Right renal cortex interstitium (tissue), 3 donors: ENCODE data around the gene CNTNAP5. TPM values are rescaled to one million over a fixed set of nuclear protein-coding genes. Genes with fewer than 3 reads are reported as not detected.

Source experiments
- DNase-seq, 3 donors: peaks; one replicate each; pipeline ENCODE4 v3.0.0-alpha.2; 2013; ENCODE audit warnings: low read depth in 3 of 3, low spot score in 2 of 3
- polyA plus RNA-seq, 3 donors: library from polyadenylated mRNA; unstranded; fragments of 120-200 nt; gene quantifications; one replicate each; pipeline ENCODE4 v1.2.1, GENCODE V29; 2013; ENCODE audit not compliant: insufficient read length in 3 of 3

Gene CNTNAP5
- polyA plus RNA-seq, 3 donors = not detected

GRCh38 chr2:124662946-124663644 lies 638.0 kb downstream of the CNTNAP5 start:
- no peak for DNase-seq

GRCh38 chr2:124663645-124663997 lies 638.5 kb downstream of the CNTNAP5 start:
- no peak for DNase-seq

- DNase-seq = no peak
Measured at GRCh38 chr2:124664363-124664762, 639.3 kb downstream of the CNTNAP5 start.

- DNase-seq = no peak
Measured at GRCh38 chr2:124666976-124667375, 641.9 kb downstream of the CNTNAP5 start.

- DNase-seq = no peak
Measured at GRCh38 chr2:124668161-124668560, 643.1 kb downstream of the CNTNAP5 start.

- no peak for DNase-seq
Measured at GRCh38 chr2:124670187-124670586, 645.1 kb downstream of the CNTNAP5 start.

GRCh38 chr2:124678043-124678442 lies 653.0 kb downstream of the CNTNAP5 start:
- DNase-seq = no peak

- DNase-seq = no peak
Measured at GRCh38 chr2:124683536-124684428, 658.7 kb downstream of the CNTNAP5 start.

- DNase-seq = no peak
Measured at GRCh38 chr2:124689348-124689747, 664.3 kb downstream of the CNTNAP5 start.

GRCh38 chr2:124692216-124692615 lies 667.1 kb downstream of the CNTNAP5 start:
- no peak for DNase-seq

- DNase-seq = no peak
Measured at GRCh38 chr2:124692707-124693106, 667.6 kb downstream of the CNTNAP5 start.

GRCh38 chr2:124693156-124693555 lies 668.1 kb downstream of the CNTNAP5 start:
- no peak for DNase-seq

GRCh38 chr2:124698979-124699565 lies 674.0 kb downstream of the CNTNAP5 start:
- no peak for DNase-seq

GRCh38 chr2:124702777-124703176 lies 677.7 kb downstream of the CNTNAP5 start:
- no peak for DNase-seq

- DNase-seq = no peak
Measured at GRCh38 chr2:124704071-124704925, 679.2 kb downstream of the CNTNAP5 start.

GRCh38 chr2:124708661-124709060 lies 683.6 kb downstream of the CNTNAP5 start:
- DNase-seq = no peak

GRCh38 chr2:124713969-124714368 lies 688.9 kb downstream of the CNTNAP5 start:
- DNase-seq = no peak

GRCh38 chr2:124725187-124725586 lies 700.1 kb downstream of the CNTNAP5 start:
- DNase-seq = no peak

GRCh38 chr2:124740636-124741035 lies 715.5 kb downstream of the CNTNAP5 start:
- DNase-seq = no peak

GRCh38 chr2:124753842-124754241 lies 728.8 kb downstream of the CNTNAP5 start:
- DNase-seq = no peak

GRCh38 chr2:124755386-124755785 lies 730.3 kb downstream of the CNTNAP5 start:
- no peak for DNase-seq
